ENCODE results near the gene SEC22A. TPM values are rescaled to one million over a fixed set of nuclear protein-coding genes. Genes with fewer than 3 reads are reported as not detected.

The SEC22A gene
- total and polyA plus RNA-seq, 2 donors (not counting 1 experiment from before 2014, with no cell fraction given): 15.6 to 19.3 TPM

DNA sequence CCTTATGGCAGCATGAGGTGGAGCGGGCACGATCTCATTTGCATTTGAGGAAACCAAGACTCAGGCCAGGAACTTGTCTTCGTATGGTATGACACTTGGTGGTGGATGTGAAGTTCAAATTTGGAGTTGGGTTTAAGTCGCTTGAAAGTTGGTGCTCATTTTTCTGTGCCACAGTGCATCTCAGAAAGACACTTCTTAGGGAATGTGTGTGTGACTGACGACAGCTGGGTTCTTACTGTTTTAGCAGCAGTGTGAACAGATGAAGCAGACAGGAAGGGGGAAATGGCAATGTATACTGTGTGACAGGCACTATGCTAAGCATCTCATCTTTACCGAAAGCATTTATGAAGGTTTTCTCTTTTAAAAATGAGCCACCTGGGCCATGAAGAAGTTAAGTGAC, 75.4 kb downstream of the SEC22A start:
- Histone ChIP-seq H3K27ac (ENCODE audit: low read length in 2 of 2) (no peak overlapping the region), H3K4me2 (replicated peaks; ENCODE audit: low read depth, low read length, poor library complexity, severe bottlenecking) (no peak overlapping the region), H3K36me3 (replicated peaks in 1 of 2; ENCODE audit: control extremely low read depth in 1 of 2, control insufficient read depth in 1 of 2, extremely low read depth in 1 of 2, insufficient read depth in 2 of 2, low read length in 1 of 2) (no peaks in the 10 kb centered on the region), H3K27me3 (replicated peaks in 1 of 4; ENCODE audit: control extremely low read depth in 1 of 4, control insufficient read depth in 3 of 4, insufficient read depth in 4 of 4, low read length in 3 of 4) (no peaks in the 10 kb centered on the region), H3K4me1 (ENCODE audit: control insufficient read depth in 2 of 2, insufficient read depth in 2 of 2, low read length in 2 of 2) (no peaks in the 10 kb centered on the region), H3K79me2 (ENCODE audit: control insufficient read depth, insufficient read depth, low read length) (no peaks in the 10 kb centered on the region), H4K20me1 (ENCODE audit: control insufficient read depth, insufficient read depth, low read length, poor library complexity, severe bottlenecking) (no peaks in the 10 kb centered on the region), H3K9ac (ENCODE audit: low read length) (no peak overlapping the region), H2AFZ (ENCODE audit: insufficient read depth, low read depth, low read length, poor library complexity, severe bottlenecking) (no peak overlapping the region), H3K4me3 (ENCODE audit: control extremely low read depth in 1 of 5, extremely low read depth in 1 of 5, insufficient read depth in 1 of 5, low read depth in 2 of 5, low read length in 4 of 5) (no peak overlapping the region), H3K9me3 (ENCODE audit: control extremely low read depth in 1 of 3, control insufficient read depth in 2 of 3, insufficient read depth in 1 of 3, low read length in 2 of 3) (no peaks in the 10 kb centered on the region)
- ChIA-PET POLR2A (no interaction called here), CTCF (no interaction called here)
- no peak for DNase-seq
- Mint-ChIP-seq H3K27ac (no peak overlapping the region), H3K4me1 (no peaks in the 10 kb centered on the region), H3K9me3 (ENCODE audit: insufficient read depth) (no peaks in the 10 kb centered on the region), H3K27me3 (no peaks in the 10 kb centered on the region), H3K4me3 (no peak overlapping the region)
- intact Hi-C loops (cut with micrococcal nuclease): no loop called here
- ATAC-seq (ENCODE audit: low read depth): no peak
- TF ChIP-seq, protein P1, sequence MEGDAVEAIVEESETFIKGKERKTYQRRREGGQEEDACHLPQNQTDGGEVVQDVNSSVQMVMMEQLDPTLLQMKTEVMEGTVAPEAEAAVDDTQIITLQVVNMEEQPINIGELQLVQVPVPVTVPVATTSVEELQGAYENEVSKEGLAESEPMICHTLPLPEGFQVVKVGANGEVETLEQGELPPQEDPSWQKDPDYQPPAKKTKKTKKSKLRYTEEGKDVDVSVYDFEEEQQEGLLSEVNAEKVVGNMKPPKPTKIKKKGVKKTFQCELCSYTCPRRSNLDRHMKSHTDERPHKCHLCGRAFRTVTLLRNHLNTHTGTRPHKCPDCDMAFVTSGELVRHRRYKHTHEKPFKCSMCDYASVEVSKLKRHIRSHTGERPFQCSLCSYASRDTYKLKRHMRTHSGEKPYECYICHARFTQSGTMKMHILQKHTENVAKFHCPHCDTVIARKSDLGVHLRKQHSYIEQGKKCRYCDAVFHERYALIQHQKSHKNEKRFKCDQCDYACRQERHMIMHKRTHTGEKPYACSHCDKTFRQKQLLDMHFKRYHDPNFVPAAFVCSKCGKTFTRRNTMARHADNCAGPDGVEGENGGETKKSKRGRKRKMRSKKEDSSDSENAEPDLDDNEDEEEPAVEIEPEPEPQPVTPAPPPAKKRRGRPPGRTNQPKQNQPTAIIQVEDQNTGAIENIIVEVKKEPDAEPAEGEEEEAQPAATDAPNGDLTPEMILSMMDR (IDR thresholded peaks at IDR 0.05): no peak
- no peak for TF ChIP-seq EZH2 (IDR thresholded peaks at IDR 0.05; ENCODE audit: borderline replicate concordance, insufficient read depth, low read depth, low read length, poor library complexity, severe bottlenecking)
- 98% methylated on average over 5 of the region's 6 CpGs for WGBS (ENCODE audit: insufficient coverage)

DNA sequence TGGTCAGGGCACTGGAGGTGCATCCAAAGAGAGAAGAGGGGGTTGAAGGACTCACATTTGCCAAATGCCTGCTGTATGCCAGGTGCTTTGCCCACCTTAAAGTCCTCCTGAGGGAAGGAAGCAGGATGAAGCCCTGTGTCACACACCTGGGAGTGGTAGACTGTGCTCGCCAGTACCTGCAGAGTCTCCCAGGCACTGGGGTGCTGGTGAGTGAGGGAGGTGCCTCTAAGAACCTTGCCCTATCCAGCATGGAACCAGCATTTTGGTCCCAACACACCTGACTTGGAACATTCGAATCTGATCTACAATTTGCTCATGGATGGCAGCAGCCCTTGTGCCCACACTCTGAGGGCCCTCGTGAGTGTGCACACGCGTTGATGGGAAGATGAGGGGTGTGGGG, 76.7 kb downstream of the SEC22A start:
- TF ChIP-seq EZH2 (IDR thresholded peaks at IDR 0.05; ENCODE audit: borderline replicate concordance, insufficient read depth, low read depth, low read length, poor library complexity, severe bottlenecking): no peak
- TF ChIP-seq, protein P1 (IDR thresholded peaks at IDR 0.05): no peak
- ChIA-PET POLR2A (no interaction called here), CTCF (no interaction called here)
- no peak for ATAC-seq (ENCODE audit: low read depth)
- H3K9ac ChIP-seq (ENCODE audit: low read length): no peak overlapping the region
- H3K79me2 ChIP-seq (ENCODE audit: control insufficient read depth, insufficient read depth, low read length): no peaks in the 10 kb centered on the region
- no peaks in the 10 kb centered on the region for H3K36me3 ChIP-seq (replicated peaks in 1 of 2; ENCODE audit: control extremely low read depth in 1 of 2, control insufficient read depth in 1 of 2, extremely low read depth in 1 of 2, insufficient read depth in 2 of 2, low read length in 1 of 2)
- H3K27me3 Mint-ChIP-seq: no peaks in the 10 kb centered on the region
- no peaks in the 10 kb centered on the region for H4K20me1 ChIP-seq (ENCODE audit: control insufficient read depth, insufficient read depth, low read length, poor library complexity, severe bottlenecking)
- intact Hi-C loops (cut with micrococcal nuclease): no loop called here
- H3K27ac Mint-ChIP-seq: no peak overlapping the region
- H2AFZ ChIP-seq (ENCODE audit: insufficient read depth, low read depth, low read length, poor library complexity, severe bottlenecking): no peak overlapping the region
- H3K9me3 ChIP-seq (ENCODE audit: control extremely low read depth in 1 of 3, control insufficient read depth in 2 of 3, insufficient read depth in 1 of 3, low read length in 2 of 3): no peaks in the 10 kb centered on the region
- no peak overlapping the region for H3K27ac ChIP-seq (ENCODE audit: low read length in 2 of 2)
- no peak for DNase-seq
- H3K9me3 Mint-ChIP-seq (ENCODE audit: insufficient read depth): no peaks in the 10 kb centered on the region
- H3K4me1 Mint-ChIP-seq: no peaks in the 10 kb centered on the region
- no peak overlapping the region for H3K4me2 ChIP-seq (replicated peaks; ENCODE audit: low read depth, low read length, poor library complexity, severe bottlenecking)
- H3K4me1 ChIP-seq (ENCODE audit: control insufficient read depth in 2 of 2, insufficient read depth in 2 of 2, low read length in 2 of 2): no peaks in the 10 kb centered on the region
- H3K27me3 ChIP-seq (replicated peaks in 1 of 4; ENCODE audit: control extremely low read depth in 1 of 4, control insufficient read depth in 3 of 4, insufficient read depth in 4 of 4, low read length in 3 of 4): no peaks in the 10 kb centered on the region
- WGBS (ENCODE audit: insufficient coverage): 100% methylated on average over 3 of the region's 5 CpGs
- no peak overlapping the region for H3K4me3 ChIP-seq (ENCODE audit: control extremely low read depth in 1 of 5, extremely low read depth in 1 of 5, insufficient read depth in 1 of 5, low read depth in 2 of 5, low read length in 4 of 5)
- no peak overlapping the region for H3K4me3 Mint-ChIP-seq

Measured in B cell (primary cell).